ENCODE measurements around the gene NEDD4L.

DNA sequence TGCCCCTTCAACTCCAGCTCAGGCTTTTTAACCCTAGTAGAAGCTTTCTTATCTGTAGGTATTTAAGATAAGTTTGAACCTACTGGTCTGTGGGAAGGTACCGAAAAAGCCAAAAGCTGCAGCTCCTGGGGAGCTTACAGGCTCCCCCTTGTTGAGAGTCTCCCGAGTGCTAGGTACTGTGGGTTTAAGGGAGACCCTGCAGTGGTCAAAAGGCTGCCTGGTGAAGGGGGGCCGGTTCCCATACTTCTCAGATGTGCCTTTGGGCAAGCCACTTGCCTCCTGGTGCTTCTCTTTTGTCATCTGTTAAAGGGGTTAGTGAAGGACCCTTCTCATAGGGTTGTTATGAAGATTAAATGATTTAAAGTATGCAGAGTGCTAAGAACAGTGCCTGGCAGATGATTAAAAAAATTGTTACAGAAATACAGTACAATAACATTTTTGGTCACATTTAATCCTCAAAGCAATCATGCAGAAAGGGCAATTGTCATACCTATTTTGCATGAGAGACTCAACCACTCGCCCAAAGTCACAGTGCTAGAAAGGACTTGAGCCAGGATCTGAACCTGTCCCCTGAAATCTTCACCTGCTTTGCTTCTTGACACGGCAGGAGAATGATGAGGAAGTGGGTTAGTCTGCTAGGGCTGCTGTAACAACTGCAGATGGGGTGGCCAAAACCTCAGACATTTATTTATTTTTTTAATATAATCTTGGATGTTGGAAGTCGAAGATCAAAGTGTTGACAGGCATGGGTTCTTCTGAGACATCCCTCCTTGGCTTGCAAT, 62.5 kb downstream of the NEDD4L start:
- no peak for TF ChIP-seq POLR2A (IDR thresholded peaks at IDR 0.05)
- no peak for TF ChIP-seq EP300 (IDR thresholded peaks at IDR 0.05)
- TF ChIP-seq CTCF (IDR thresholded peaks at IDR 0.05) = no peak
